Adrenal gland (tissue), 5 donors: ENCODE results near the gene KCNK2.

Experiments used
- POLR2A ChIP-seq, 2 donors: fragments of 450-650 bp; IDR thresholded peaks; one replicate each; pipeline ENCODE4 v1.6.1; 2017; ENCODE audit warnings: antibody characterized with exemption in 2 of 2, mild to moderate bottlenecking in 2 of 2, moderate library complexity in 1 of 2
- TF ChIP-seq, protein P1 (sequence below), 6 experiments: fragments of 450-650 bp in 4 of 6; fragments of 200-600 bp in 2 of 6; sonication (generic) in 1 of 6; IDR thresholded peaks; 1 replicate in 5 of 6; 2 replicates in 1 of 6; pipeline versions ENCODE4 v1.5.1 to v1.8.0; 2016 to 2021; ENCODE audit warnings: antibody characterized with exemption in 6 of 6, mild to moderate bottlenecking in 2 of 6, moderate library complexity in 1 of 6
- donor health status: DM: no; HTN: no; CAD: no.

DNA sequence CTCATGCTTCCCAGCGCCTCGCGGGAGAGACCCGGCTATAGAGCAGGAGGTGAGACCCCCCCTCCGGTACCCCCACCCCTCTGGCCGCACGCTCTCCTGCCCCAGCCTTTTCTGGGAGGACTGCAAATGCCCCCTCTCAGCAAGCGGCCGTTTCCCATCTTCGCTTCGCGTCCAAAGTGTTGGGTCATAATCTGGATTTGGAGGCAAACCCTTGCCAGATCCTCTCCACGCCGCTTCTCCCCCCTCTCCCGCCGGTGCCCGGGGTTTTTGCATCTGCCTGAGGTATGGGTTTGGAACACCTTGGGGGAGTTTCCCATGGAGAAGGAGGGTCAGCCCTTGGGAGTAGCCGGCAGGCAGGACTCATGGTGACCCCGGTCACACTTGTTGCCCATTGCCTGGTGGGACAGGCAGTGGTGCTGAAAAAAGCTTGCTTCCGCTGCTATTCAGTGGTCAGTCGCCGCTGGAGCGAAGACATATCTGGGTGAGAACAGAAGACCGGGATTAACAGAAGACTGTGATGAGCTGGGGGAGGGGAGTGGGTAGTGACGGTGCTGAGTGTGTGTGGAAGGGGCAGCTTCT lies 935 bp downstream of the KCNK2 start:
- TF ChIP-seq, protein P1, sequence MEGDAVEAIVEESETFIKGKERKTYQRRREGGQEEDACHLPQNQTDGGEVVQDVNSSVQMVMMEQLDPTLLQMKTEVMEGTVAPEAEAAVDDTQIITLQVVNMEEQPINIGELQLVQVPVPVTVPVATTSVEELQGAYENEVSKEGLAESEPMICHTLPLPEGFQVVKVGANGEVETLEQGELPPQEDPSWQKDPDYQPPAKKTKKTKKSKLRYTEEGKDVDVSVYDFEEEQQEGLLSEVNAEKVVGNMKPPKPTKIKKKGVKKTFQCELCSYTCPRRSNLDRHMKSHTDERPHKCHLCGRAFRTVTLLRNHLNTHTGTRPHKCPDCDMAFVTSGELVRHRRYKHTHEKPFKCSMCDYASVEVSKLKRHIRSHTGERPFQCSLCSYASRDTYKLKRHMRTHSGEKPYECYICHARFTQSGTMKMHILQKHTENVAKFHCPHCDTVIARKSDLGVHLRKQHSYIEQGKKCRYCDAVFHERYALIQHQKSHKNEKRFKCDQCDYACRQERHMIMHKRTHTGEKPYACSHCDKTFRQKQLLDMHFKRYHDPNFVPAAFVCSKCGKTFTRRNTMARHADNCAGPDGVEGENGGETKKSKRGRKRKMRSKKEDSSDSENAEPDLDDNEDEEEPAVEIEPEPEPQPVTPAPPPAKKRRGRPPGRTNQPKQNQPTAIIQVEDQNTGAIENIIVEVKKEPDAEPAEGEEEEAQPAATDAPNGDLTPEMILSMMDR (IDR thresholded peaks at IDR 0.05): no peak
- no peak for TF ChIP-seq POLR2A (IDR thresholded peaks at IDR 0.05)
